Measurements from ENCODE around the gene NOP9. TPM values are rescaled to one million over a fixed set of nuclear protein-coding genes. Genes with fewer than 3 reads are reported as not detected.

The NOP9 gene
- total RNA-seq, 4 donors from 2014 or later: 18.8 to 20.9 (median 19.3) TPM

DNA sequence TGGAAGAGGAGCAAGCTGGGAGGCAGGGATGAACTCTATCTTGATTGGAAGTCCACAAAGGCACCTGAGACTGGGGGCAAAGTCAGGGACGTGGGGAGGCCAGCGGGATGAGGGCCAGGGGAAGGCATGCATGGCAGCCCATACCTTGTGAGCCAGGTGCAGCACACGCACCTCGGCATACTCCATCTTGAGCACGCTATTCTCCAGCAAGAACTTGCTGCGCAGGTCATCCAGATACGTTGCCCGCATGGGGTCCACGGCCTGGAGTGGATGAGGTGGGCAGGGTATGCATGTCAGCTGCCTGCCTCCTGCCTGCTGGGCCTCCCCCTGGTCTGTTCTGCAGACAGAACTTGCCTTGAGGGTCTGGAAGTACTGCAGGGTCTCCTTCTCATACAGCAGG is 32.1 kb upstream of the NOP9 start:
- Histone ChIP-seq H3K9me3 (no peaks in the 10 kb centered on the region), H3K36me3 (peaks cover 0 to 18% (median 0%) of the 10 kb centered on the region in 4 donors), H3K27ac (no peak overlapping the region), H3K4me1 (peaks cover 0 to 14% (median 2%) of the 10 kb centered on the region in 4 donors), H3K4me3 (no peak overlapping the region), H3K27me3 (no peaks in the 10 kb centered on the region)
- in situ Hi-C loops (cut with MboI; ENCODE audit: low pct_ligation_motif_present in 1 of 4, low pct_unique_long_range_greater_than_20kb in 1 of 4, low sequenced_read_pairs in 3 of 4): no loop called here
- TF ChIP-seq POLR2A (IDR thresholded peaks at IDR 0.05) (no peak), EP300 (IDR thresholded peaks at IDR 0.05; ENCODE audit: low read depth) (no peak), POLR2AphosphoS5 (IDR thresholded peaks at IDR 0.05) (no peak)
- TF ChIP-seq, protein P1, sequence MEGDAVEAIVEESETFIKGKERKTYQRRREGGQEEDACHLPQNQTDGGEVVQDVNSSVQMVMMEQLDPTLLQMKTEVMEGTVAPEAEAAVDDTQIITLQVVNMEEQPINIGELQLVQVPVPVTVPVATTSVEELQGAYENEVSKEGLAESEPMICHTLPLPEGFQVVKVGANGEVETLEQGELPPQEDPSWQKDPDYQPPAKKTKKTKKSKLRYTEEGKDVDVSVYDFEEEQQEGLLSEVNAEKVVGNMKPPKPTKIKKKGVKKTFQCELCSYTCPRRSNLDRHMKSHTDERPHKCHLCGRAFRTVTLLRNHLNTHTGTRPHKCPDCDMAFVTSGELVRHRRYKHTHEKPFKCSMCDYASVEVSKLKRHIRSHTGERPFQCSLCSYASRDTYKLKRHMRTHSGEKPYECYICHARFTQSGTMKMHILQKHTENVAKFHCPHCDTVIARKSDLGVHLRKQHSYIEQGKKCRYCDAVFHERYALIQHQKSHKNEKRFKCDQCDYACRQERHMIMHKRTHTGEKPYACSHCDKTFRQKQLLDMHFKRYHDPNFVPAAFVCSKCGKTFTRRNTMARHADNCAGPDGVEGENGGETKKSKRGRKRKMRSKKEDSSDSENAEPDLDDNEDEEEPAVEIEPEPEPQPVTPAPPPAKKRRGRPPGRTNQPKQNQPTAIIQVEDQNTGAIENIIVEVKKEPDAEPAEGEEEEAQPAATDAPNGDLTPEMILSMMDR (IDR thresholded peaks at IDR 0.05): no peak
- no peak for DNase-seq
- 93% methylated on average over 9 of the region's 9 CpGs; no CpG with 5 or more reads in 1 of the 2 donors for WGBS, 2 donors (ENCODE audit: low coverage in 1 of 2)
- intact Hi-C loops (cut with DNase I; ENCODE audit: low total_unique reads): no loop called here

DNA sequence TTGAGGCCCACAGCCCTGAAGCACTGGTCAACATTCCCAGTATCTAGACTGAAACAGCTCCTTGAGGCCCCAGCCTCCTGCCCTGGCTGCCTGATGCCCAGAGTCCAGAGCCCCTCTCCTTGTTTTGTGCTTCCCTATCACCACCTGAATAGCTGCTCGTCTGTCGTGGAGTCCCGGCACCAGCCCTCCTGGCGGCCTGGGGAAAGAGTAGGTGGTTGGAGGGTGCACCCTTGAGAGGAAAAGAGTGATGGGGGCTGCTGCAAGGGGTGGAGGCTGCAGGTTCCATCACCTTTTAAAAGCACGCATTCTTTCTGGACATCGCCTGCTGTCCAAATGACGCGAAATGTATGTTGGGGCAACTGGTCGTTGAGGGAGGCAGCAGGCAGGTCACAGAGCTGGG is 31.4 kb upstream of the NOP9 start:
- DNase-seq: no peak
- no peak overlapping the region for H3K27ac ChIP-seq
- H3K4me3 ChIP-seq: no peak overlapping the region
- WGBS, 2 donors (ENCODE audit: low coverage in 1 of 2): 92 to 93% methylated on average over 7 to 9 of the region's 9 CpGs
- in situ Hi-C loops (cut with MboI; ENCODE audit: low pct_ligation_motif_present in 1 of 4, low pct_unique_long_range_greater_than_20kb in 1 of 4, low sequenced_read_pairs in 3 of 4) (no loop called here), intact Hi-C loops (cut with DNase I; ENCODE audit: low total_unique reads) (no loop called here)
- H3K36me3 ChIP-seq: peaks cover 0 to 18% (median 0%) of the 10 kb centered on the region in 4 donors
- H3K4me1 ChIP-seq: peaks cover 0 to 15% (median 2%) of the 10 kb centered on the region in 4 donors
- no peak for TF ChIP-seq POLR2A (IDR thresholded peaks at IDR 0.05)
- H3K9me3 ChIP-seq: no peaks in the 10 kb centered on the region
- no peaks in the 10 kb centered on the region for H3K27me3 ChIP-seq

DNA sequence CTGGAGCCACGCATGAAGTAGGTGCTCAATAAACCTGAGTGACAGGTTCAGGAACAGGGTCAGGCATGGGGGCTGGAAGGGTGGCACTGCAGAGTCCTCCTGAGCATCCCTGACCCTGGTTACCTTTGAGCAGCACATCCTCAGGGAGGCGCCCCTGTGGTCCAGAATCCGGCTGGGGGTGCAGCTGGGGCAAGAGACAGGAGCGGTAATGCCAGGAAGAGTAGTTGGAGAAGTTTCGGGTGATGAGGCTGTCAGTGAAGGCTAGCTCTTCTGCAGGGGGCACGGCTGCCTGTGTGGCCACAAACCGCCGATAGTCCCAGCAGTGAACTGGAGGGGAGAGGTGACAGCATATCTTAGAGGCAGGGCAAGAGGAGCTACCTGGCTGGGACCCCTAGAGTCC is 30.3 kb upstream of the NOP9 start:
- no peak for DNase-seq
- Histone ChIP-seq H3K27me3 (no peaks in the 10 kb centered on the region), H3K4me1 (peaks cover 0 to 15% (median 2%) of the 10 kb centered on the region in 4 donors), H3K9me3 (no peaks in the 10 kb centered on the region), H3K4me3 (no peak overlapping the region), H3K27ac (no peak overlapping the region), H3K36me3 (peaks cover 0 to 18% (median 0%) of the 10 kb centered on the region in 4 donors)
- WGBS, 2 donors (ENCODE audit: low coverage in 1 of 2): 85 to 89% methylated on average over 4 to 8 of the region's 8 CpGs
- intact Hi-C loops (cut with DNase I; ENCODE audit: low total_unique reads) (no loop called here), in situ Hi-C loops (cut with MboI; ENCODE audit: low pct_ligation_motif_present in 1 of 4, low pct_unique_long_range_greater_than_20kb in 1 of 4, low sequenced_read_pairs in 3 of 4) (no loop called here)
- TF ChIP-seq POLR2AphosphoS5 (IDR thresholded peaks at IDR 0.05) (no peak), EP300 (IDR thresholded peaks at IDR 0.05; ENCODE audit: low read depth) (no peak), POLR2A (IDR thresholded peaks at IDR 0.05) (no peak)
- TF ChIP-seq, protein P1 (IDR thresholded peaks at IDR 0.05): no peak

DNA sequence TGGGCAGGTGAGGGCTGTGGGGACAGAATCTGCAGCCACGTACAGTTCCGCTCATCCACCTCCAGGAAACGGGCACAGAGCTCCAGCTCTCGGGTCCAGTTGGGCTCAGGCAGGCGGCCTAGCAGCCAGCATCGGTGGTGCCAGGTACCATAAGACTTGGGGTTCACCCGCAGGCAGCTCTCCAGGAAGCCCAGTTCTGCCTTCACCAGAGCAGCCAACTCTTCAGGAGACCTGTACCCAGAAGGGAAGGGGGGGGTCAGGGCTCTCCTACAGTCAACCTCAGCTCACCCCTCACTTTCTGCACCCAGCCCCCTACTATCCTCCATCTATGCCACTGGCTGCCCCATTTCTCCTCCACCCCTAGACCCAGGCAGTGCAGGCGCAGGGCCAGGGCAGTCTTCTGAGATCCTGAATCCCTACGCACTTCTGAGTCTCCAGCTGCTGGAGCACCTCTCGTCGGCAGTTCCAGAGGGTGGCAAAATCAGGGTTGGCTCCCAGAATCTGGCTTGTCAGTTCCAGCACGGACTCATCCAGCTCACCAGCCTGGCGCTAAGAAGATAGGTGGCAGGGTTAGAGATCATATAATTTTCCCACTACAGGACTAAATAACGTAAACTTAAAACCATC is 29.6 kb upstream of the NOP9 start:
- intact Hi-C loops (cut with DNase I; ENCODE audit: low total_unique reads) (no loop called here), in situ Hi-C loops (cut with MboI; ENCODE audit: low pct_ligation_motif_present in 1 of 4, low pct_unique_long_range_greater_than_20kb in 1 of 4, low sequenced_read_pairs in 3 of 4) (no loop called here)
- no peaks in the 10 kb centered on the region for H3K27me3 ChIP-seq
- peaks cover 0 to 18% (median 0%) of the 10 kb centered on the region in 4 donors for H3K36me3 ChIP-seq
- no peak overlapping the region for H3K4me3 ChIP-seq
- H3K4me1 ChIP-seq: peaks cover 0 to 15% (median 2%) of the 10 kb centered on the region in 4 donors
- WGBS, 2 donors (ENCODE audit: low coverage in 1 of 2): 100% methylated on average over 11 of the region's 14 CpGs; no CpG with 5 or more reads in 1 of the 2 donors
- no peak overlapping the region for H3K27ac ChIP-seq
- no peak for DNase-seq
- H3K9me3 ChIP-seq: no peaks in the 10 kb centered on the region
- no peak for TF ChIP-seq POLR2AphosphoS5 (IDR thresholded peaks at IDR 0.05)
- TF ChIP-seq POLR2A (IDR thresholded peaks at IDR 0.05): no peak
- no peak for TF ChIP-seq EP300 (IDR thresholded peaks at IDR 0.05; ENCODE audit: low read depth)
- TF ChIP-seq, protein P1 (IDR thresholded peaks at IDR 0.05): no peak

Data from transverse colon (tissue), 4 donors.